ENCODE measurements around the gene IL17RA.
A peak's percentile ranks its signal among the peaks of the same experiment; 100 is the strongest.

Gene IL17RA

DNA sequence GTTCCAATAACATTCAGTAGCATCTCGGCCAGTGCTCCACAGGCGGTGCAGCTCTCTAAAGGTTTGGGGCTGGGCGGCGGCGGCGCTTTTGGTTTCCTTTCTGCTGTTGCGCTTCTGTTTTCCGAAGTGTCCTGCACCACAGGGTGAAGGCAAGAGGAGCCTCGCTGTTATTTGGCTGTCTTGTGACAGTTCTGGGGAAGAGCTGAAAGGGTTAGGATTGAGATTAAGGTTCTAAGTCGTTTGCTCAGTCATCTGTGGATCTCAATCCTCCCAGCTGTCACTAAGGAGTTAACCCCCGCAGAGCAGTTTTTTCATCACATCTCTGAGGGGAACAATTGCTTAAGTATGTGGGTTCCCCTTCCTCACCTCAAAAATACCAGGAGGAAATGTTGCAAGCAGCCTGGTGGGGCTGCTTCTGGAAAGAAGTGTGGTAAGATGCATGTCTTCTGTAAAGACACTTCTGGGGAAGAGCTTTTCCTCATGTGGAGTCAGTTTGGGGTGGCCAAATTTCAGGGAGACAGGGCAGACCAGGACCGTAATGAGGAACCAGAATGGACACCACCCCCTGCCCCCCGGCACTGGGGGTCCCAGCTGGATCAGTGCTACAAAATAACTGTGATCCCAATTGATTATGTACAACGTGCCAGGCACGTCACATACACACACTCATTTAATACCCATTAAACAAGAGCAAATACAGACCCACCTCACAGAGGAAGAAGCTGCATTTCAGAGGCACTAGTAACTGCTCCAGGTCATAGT lies 22.2 kb downstream of the IL17RA start:
- DNase-seq: peak in 4 of 6 experiments; percentile 18 to 54 (median 34)

DNA sequence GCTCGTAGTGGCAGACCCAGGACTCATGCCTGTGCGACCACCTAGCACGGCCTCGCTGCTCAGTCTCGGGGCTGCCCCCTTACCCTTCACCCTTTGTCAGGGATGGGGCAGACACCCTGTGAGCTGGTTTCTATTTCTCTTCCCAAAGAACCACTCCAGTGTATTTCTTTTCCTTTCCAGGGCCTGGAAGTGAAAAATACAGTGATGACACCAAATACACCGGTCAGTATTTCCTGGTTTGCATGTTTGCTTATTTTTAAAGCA lies 22.7 kb downstream of the IL17RA start:
- no peak for DNase-seq

DNA sequence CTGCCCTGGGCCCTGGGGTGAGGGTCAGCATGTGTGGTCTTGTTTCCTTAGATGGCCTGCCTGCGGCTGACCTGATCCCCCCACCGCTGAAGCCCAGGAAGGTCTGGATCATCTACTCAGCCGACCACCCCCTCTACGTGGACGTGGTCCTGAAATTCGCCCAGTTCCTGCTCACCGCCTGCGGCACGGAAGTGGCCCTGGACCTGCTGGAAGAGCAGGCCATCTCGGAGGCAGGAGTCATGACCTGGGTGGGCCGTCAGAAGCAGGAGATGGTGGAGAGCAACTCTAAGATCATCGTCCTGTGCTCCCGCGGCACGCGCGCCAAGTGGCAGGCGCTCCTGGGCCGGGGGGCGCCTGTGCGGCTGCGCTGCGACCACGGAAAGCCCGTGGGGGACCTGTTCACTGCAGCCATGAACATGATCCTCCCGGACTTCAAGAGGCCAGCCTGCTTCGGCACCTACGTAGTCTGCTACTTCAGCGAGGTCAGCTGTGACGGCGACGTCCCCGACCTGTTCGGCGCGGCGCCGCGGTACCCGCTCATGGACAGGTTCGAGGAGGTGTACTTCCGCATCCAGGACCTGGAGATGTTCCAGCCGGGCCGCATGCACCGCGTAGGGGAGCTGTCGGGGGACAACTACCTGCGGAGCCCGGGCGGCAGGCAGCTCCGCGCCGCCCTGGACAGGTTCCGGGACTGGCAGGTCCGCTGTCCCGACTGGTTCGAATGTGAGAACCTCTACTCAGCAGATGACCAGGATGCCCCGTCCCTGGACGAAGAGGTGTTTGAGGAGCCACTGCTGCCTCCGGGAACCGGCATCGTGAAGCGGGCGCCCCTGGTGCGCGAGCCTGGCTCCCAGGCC lies 23.7 kb downstream of the IL17RA start:
- no peak for DNase-seq

DNA sequence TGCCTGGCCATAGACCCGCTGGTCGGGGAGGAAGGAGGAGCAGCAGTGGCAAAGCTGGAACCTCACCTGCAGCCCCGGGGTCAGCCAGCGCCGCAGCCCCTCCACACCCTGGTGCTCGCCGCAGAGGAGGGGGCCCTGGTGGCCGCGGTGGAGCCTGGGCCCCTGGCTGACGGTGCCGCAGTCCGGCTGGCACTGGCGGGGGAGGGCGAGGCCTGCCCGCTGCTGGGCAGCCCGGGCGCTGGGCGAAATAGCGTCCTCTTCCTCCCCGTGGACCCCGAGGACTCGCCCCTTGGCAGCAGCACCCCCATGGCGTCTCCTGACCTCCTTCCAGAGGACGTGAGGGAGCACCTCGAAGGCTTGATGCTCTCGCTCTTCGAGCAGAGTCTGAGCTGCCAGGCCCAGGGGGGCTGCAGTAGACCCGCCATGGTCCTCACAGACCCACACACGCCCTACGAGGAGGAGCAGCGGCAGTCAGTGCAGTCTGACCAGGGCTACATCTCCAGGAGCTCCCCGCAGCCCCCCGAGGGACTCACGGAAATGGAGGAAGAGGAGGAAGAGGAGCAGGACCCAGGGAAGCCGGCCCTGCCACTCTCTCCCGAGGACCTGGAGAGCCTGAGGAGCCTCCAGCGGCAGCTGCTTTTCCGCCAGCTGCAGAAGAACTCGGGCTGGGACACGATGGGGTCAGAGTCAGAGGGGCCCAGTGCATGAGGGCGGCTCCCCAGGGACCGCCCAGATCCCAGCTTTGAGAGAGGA lies 24.5 kb downstream of the IL17RA start:
- no peak for DNase-seq

DNA sequence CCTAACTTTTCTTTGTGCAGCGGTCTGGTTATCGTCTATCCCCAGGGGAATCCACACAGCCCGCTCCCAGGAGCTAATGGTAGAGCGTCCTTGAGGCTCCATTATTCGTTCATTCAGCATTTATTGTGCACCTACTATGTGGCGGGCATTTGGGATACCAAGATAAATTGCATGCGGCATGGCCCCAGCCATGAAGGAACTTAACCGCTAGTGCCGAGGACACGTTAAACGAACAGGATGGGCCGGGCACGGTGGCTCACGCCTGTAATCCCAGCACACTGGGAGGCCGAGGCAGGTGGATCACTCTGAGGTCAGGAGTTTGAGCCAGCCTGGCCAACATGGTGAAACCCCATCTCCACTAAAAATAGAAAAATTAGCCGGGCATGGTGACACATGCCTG lies 25.2 kb downstream of the IL17RA start:
- no peak for DNase-seq

DNA sequence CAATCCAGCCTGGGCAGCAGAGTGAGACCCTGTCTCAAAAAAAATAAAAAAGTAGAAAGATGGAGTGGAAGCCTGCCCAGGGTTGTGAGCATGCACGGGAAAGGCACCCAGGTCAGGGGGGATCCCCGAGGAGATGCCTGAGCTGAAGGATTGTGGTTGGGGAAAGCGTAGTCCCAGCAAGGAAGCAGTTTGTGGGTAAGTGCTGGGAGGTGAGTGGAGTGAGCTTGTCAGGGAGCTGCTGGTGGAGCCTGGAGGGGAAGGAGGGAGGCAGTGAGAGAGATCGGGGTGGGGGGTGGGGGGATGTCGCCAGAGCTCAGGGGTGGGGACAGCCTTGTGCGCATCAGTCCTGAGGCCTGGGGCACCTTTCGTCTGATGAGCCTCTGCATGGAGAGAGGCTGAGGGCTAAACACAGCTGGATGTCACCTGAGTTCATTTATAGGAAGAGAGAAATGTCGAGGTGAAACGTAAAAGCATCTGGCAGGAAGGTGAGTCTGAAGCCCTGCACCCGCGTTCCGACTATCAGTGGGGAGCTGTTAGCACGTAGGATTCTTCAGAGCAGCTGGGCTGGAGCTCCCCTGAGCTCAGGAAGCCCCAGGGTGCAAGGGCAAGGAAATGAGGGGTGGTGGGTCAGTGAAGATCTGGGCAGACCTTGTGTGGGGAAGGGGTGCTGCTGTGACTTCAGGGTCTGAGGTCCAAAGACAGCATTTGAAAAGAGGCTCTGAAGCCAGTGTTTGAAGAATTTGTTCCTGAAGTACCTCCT lies 26.2 kb downstream of the IL17RA start:
- no peak for DNase-seq

DNA sequence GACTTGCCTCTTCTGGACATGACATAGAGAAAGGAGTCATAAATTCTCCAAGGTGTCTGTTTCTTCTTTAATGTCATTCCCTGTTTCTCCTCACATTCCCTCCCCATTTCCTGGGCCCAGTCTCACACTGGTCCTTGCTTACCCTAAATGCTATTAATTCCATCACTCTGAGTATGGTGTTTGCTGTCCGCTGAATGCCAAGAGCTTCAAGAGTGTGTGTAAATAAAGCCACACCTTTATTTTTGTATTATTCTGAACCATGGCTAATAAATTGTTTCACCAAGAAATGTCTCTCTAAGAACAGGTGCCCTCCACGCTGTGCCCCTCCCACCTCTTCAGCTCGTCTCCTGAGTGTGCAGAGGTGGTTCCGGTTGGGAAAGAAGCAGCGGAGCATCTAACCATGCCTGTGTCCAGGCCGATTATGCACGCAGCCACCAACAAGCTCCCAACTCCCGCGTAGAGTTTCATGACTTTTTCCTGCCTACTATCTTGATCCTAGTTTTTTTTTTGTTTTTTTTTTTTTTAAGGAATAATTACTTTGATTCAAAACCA lies 27.8 kb downstream of the IL17RA start:
- DNase-seq: no peak

DNA sequence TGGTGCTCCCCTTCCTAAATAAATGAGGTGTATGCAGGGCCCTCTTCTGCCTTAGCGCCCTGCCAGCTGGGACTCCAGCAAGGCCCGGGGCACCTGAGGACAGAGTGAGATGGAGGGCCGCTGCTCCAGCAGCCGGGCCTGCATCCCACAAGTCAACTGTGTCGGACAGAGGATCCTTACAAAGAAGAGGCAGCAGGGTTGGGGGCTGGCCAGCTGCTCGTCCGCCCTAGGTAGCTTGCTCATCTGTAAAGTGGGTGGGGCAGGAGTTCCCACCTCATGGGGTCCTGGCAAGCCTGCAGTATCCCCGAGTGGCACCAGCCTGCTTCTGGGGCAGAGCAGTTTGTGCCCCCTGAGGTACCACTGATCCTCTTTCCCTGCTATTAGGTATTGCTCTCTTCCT lies 28.8 kb downstream of the IL17RA start:
- DNase-seq: no peak

DNA sequence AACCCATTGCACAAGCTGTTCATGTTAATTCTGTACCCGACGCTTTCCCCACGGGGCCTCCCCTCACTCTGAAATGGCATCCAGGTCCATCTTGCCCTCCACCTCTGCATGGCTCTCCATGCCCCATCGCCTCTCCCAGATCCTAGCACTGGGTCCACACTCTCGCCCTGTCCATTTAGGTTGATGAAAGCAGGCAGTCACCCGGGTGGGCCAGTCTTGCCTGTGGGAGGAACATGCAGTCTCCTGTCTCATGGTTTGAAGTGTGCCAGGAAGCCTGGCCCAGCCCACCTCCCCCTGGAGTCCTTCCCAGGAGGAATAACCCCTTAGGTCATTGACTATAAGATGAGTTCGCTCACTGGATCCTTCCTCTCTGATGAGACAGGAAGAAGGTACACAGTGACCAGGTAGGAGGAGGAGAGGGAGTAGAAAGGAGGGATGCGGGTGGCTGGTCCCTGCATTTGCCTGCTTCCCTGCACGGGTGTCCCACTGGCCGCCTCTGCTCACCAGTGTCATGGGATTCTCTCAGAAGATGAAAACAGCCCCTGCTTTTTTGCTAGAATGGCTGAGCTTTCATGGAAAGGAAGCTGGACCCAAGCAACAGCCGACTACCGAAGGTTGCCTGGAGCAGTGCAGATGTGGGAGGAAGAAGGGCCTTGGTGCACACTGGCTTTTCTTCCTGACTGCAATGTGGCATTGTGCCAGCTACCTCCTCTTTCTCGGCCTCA lies 29.5 kb downstream of the IL17RA start:
- DNase-seq: no peak

DNA sequence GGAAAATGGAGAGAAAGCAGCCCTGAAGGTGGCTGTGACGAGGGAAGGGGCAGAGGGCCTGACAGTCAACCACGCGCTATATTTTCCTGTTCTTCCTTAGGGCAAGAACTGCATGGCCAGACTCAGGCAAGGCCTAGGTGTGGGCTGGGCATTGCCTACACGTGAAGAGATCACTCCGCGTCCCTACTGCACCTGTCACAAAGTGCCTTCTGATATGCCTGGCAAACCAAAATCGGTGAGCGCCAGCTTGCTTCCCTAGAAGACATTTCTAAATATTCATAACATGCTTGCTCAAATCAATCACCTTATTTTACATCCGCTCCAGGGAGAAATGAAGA lies 30.1 kb downstream of the IL17RA start:
- no peak for DNase-seq

DNA sequence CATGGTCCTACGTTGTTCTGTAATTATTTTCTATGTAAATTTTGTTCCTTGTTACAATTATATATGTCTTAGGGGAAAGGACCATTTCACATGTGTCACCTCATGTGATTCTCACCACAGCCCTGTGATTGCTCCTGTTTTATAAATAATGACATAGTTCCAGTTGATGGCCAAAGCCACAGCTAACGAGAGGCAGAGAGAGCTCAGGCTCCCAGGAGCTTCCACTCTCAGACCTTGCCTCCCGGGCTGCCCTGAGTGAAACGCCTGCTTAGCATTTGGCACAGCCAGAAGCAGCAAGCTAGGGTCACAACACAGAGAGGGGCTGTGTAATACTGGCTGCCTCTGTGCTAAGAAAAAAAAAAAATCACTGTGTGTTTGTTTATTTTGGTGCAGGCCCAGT lies 30.4 kb downstream of the IL17RA start:
- no peak for DNase-seq

DNA sequence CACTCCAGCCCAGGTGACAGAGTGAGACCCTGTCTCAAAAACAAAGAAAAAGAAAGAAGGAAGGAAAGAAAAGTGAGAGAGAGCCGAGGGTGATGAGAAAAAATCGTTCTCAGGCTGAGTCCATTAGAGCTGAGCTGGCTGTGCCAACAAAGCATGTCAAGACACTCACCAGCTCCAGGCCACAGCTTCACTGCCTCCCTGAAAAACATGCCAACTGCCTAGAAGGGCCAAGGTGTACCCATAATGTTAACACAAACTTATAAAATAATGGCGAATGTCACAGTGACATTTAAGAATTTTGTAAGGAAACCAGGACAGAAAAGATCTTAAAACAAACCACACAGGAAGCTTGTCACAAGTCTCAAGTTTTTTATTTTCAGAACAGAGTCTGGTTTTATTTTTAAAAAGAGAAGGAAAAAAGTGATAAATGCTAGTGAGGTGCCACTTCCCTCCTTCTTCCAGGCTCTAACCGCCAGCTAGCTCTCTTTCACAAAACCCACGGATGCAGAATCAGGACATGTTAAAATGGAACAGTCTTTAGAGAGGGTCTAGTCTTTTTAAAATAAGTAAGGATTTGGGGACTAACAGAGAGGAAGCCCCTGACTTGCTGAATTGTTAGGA lies 31.3 kb downstream of the IL17RA start:
- peak in 2 of 6 experiments; percentile 16 to 18 for DNase-seq

DNA sequence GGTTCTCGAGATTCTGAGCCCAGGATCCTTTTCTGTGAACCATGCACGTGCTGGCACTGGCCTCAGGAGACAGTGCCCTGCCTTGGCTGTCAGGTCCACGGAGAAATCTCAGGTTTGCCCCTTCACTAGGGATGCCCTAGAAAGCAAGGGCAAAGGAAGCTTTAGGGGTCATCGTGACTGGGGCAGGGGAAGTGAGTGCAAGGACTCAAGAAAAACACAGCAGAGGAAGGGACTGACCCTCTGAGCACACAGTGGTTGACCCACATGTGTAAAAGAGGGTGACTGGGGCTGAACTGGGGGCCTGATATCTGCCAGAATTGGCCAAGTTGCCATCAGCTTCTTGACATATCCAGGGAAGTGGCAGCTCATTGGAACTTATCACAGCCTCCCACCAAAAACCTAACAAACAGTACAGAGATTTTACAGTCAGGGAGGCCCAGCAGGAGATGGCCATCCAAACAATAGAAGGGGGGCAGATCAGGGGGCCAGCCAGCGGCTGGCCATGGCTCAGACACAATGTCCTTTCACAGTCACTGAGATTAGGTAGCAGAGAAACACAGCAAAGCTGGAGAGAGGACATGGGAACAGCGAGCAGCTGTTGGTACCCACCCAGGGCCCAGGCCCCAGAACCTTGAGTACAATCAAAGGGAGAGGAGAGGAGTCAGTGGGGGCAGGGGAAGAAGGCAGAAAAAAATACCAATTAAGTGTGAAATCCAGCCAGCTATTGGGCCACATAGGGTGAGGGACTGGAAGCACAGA lies 32.0 kb downstream of the IL17RA start:
- DNase-seq: no peak

DNA sequence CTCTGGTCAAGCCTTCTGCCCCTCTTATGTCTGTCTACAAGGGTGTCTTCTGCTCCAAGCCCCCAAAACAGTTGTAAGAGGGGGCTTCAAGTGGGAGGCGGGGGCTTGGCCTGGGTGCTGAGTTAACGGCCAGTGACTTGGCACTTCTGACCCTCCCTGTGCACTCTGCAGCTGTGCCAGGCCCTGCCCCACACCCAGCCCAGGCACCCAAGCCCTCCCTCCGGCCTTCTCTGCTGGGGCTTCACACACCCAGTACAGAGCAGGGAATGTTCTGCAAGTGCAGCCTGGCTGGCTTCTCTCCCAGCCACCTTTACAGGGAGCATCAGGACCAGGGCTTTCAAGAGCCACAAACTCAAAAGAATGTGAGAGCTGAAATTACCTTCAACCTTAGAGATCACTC lies 32.6 kb downstream of the IL17RA start:
- no peak for DNase-seq

DNA sequence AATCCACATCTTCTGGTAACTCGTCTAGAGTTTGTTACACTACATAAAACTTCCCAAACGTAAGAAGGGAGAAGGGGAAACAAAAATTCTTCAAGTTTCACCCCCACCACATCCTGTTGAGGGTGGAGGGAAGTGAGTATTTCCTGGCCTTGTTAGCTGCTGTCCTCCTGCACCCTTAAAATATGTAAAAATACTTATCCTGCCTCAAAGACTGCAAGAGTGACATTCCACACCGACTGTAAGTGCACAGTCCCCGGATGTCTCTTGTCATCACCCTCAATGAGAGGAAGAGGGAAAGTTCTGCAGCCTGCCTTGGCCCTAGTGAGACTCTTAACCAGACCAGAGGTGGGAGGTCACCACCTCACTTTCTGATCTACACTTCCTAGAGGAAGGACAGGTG lies 33.1 kb downstream of the IL17RA start:
- DNase-seq: peak in 3 of 6 experiments; percentile 25 to 45 (median 38)

DNA sequence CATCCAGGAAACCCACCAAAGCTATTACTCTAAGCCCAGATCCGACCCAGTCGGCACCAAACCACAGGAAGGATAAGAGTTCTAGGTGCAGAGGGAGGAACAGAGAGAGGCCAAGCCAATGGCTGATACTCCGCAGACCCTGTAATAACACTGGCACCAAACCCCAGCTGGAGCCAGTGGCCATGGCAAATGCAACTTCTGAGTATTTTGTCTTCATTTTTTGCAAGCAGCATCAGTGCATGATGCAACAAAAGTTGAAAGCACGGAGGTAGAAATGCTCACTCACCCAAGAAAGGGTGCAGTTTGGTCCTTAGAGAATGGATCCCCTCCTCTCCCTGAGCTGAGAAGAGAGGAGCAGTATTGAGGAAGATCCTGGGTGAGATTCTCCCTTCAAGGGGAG lies 33.5 kb downstream of the IL17RA start:
- DNase-seq: no peak

DNA sequence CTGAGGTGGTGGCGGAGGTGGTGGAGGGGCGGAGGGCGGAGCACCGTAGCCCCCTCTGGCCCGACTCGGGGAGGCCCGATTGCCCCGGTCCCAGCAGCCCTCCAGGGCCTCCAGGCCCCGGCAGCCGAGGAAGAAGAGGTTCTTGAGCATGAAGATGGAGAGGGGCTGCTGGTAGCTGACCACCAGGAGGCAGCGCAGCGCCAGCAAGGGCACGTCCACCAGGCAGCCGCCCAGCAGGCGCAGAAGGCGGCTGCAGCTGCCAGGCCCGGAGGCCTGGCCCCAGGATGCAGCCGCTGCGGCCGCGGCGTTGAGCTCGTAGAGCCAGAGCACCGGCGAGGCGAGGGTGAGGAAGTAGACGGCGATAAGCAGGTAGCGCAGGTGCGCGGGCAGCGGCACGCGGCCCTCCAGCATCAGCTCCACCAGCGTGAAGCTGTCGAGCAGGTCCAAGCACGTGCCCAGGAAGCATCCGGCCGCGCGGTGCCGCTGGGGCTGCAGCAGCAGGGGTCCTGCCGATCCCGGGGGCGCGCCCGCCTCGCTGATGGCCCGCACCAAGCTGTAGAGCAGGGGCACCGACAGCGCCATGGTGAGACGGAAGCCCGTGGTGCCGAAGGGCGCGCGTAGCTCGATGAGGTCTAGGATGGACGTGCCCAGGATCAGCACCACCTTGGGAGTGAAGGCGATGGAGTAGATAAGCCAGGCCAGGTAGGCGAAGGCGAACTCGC lies 34.8 kb downstream of the IL17RA start:
- no peak for DNase-seq

DNA sequence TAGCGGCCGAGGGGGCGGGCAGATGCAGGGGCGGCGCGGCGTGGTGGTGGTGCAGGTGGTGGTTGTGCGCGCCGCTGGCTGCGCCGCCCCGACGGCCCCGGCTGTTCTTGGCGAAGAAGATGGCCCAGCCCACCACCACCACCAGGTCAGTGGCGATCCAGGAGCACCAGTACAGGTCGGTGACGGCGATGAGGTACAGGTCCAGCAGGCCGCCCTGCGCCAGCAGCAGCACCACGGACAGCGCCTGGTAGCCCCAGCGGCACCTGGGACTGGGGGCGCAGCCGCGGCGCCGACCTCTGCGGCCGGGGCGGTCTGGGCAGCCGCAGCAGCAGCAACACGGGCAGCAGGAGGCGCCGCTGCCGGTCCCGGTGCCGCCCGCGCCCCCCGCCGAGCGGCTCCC lies 35.5 kb downstream of the IL17RA start:
- peak in 5 of 6 experiments; percentile 28 to 58 (median 51) for DNase-seq

DNA sequence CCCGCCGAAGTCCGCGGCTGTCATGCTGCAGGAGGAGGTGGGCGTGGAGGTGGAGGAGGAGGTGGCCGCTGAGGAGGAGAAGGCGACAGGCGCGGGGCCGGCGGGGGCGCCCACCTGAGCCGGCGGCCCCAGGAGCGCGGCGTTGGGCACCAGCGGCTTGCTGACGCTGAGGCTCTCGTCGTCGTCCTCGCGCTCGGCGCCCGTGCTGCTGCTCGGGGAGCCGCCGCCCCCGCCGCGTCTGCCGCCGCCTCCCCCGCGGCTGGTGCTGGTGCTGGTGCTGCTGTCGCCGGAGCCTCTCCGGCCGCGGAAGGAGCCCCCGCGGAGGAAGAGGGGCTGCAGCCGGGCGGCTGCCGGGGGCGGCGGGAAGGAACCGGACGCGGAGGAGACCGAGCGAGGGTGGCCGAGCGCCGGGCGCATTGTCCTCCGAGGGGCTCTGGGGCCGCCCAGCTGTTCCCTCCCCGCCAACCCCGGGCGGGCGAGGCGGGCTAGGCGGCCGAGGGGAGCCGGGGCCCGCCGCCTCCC lies 36.0 kb downstream of the IL17RA start:
- peak in 2 of 6 experiments; percentile 26 to 39 for DNase-seq
